GM12891 (cell line): Measurements from ENCODE around the gene NEDD4L.

Source experiments
- DNase-seq: peaks from one replicate; pipeline ENCODE4 v3.0.0; 2011; ENCODE audit warnings: low spot score; ENCODE audit not compliant: insufficient read length
- FAIRE-seq: peaks from 2 replicates; lab custom pipeline; 2011; peaks lifted over from hg19 to GRCh38; lab: Jason Lieb, UNC
- PAX5 ChIP-seq: IDR thresholded peaks from 2 replicates; pipeline ENCODE4 v1.6.1; 2011; ENCODE audit warnings: low read length, moderate library complexity, mild to moderate bottlenecking; ENCODE audit not compliant: insufficient read depth, severe bottlenecking
- POLR2A ChIP-seq: IDR thresholded peaks from 2 replicates; pipeline ENCODE4 v1.6.1; 2011; ENCODE audit warnings: low read depth, low read length, control low read depth
- POLR2AphosphoS5 ChIP-seq: IDR thresholded peaks from 2 replicates; pipeline ENCODE4 v1.6.1; 2011; ENCODE audit warnings: low read depth, low read length, control low read depth
- POU2F2 ChIP-seq: IDR thresholded peaks from 2 replicates; pipeline ENCODE4 v1.6.1; 2011; ENCODE audit warnings: low read depth, mild to moderate bottlenecking, control low read depth, low read length, moderate library complexity
- SPI1 ChIP-seq: IDR thresholded peaks from 2 replicates; pipeline ENCODE4 v1.6.1; 2011; ENCODE audit warnings: low read depth, low read length, control low read depth
- TAF1 ChIP-seq: IDR thresholded peaks from 2 replicates; pipeline ENCODE4 v1.6.1; 2011; ENCODE audit warnings: low read depth, low read length, control low read depth

NEDD4L gene

GRCh38 chr18:58447402-58448095 lies 403.5 kb downstream of the NEDD4L start:
- TF ChIP-seq PAX5 (no peak), POLR2AphosphoS5 (no peak), TAF1 (no peak), POU2F2 (no peak), POLR2A (no peak), SPI1 (no peak)
- FAIRE-seq (no peak), DNase-seq (no peak)

- DNase-seq = no peak
- TF ChIP-seq POLR2A (no peak), POLR2AphosphoS5 (no peak), SPI1 (no peak), TAF1 (no peak), POU2F2 (no peak), PAX5 (no peak)
These were observed 405.4 kb downstream of the NEDD4L start for GRCh38 chr18:58449464-58449863.

More at GRCh38 chr18:58449464-58449863, 405.4 kb downstream of the NEDD4L start:
- FAIRE-seq = no peak
